GM18505 (cell line): ENCODE measurements around the gene ESM1.

Source experiments
- ATAC-seq: cut with Tn5 transposase; IDR thresholded peaks from one replicate; pipeline ENCODE4 v1.9.1; 2021; ENCODE audit not compliant: unreplicated experiment
- POLR2A ChIP-seq: IDR thresholded peaks from 4 replicates; pipeline ENCODE4 v1.6.1; 2011; ENCODE audit warnings: borderline replicate concordance; ENCODE audit not compliant: insufficient read depth, insufficient read length; ENCODE audit errors: extremely low read depth

Gene ESM1

GRCh38 chr5:54995168-54995567 is 9.8 kb upstream of the ESM1 start:
- no peak for TF ChIP-seq POLR2A
- no peak for ATAC-seq

- no peak for TF ChIP-seq POLR2A
- no peak for ATAC-seq
Observed at GRCh38 chr5:54994628-54995027, 9.2 kb upstream of the ESM1 start.

- TF ChIP-seq POLR2A: no peak
- no peak for ATAC-seq
Observed at GRCh38 chr5:54993318-54993717, 7.9 kb upstream of the ESM1 start.

GRCh38 chr5:54991416-54991815 is 6.0 kb upstream of the ESM1 start:
- ATAC-seq: no peak
- no peak for TF ChIP-seq POLR2A

GRCh38 chr5:54990841-54991258 is 5.5 kb upstream of the ESM1 start:
- TF ChIP-seq POLR2A: no peak
- ATAC-seq: no peak

- ATAC-seq: no peak
- TF ChIP-seq POLR2A: no peak
Observed at GRCh38 chr5:54988817-54989216, 3.4 kb upstream of the ESM1 start.

GRCh38 chr5:54988218-54988617 is 2.8 kb upstream of the ESM1 start:
- TF ChIP-seq POLR2A: no peak
- no peak for ATAC-seq

GRCh38 chr5:54986269-54986654 is 869 bp upstream of the ESM1 start:
- no peak for TF ChIP-seq POLR2A
- ATAC-seq: no peak

- no peak for TF ChIP-seq POLR2A
- ATAC-seq: no peak
Observed at GRCh38 chr5:54981928-54982327, 3.5 kb downstream of the ESM1 start.

GRCh38 chr5:54975701-54976100 is 9.7 kb downstream of the ESM1 start:
- TF ChIP-seq POLR2A: no peak
- no peak for ATAC-seq

- ATAC-seq: no peak
- no peak for TF ChIP-seq POLR2A
Observed at GRCh38 chr5:54969856-54970828, 15.3 kb downstream of the ESM1 start.

GRCh38 chr5:54969242-54969641 is 16.2 kb downstream of the ESM1 start:
- no peak for TF ChIP-seq POLR2A
- no peak for ATAC-seq

- no peak for TF ChIP-seq POLR2A
Observed at GRCh38 chr5:54965806-54966205, 19.6 kb downstream of the ESM1 start.

GRCh38 chr5:54964405-54964804 is 21.0 kb downstream of the ESM1 start:
- TF ChIP-seq POLR2A: no peak
- ATAC-seq: no peak

More at GRCh38 chr5:54965806-54966205, 19.6 kb downstream of the ESM1 start:
- ATAC-seq: no peak

GRCh38 chr5:54959673-54960418 is 25.5 kb downstream of the ESM1 start:
- ATAC-seq: no peak
- TF ChIP-seq POLR2A: no peak

- no peak for TF ChIP-seq POLR2A
- ATAC-seq: no peak
Observed at GRCh38 chr5:54956922-54957321, 28.5 kb downstream of the ESM1 start.
